ENCODE measurements around the gene FXYD7. TPM values are rescaled to one million over a fixed set of nuclear protein-coding genes. Genes with fewer than 3 reads are reported as not detected.
"Not testable (repeated sequence)": the region's sequence is repeated elsewhere in the genome, so short reads cannot be mapped to it uniquely, and the experiment has no call there.

Gene FXYD7
- total RNA-seq, 2 experiments from 2014 or later, result 15.3 to 15.6 TPM

DNA sequence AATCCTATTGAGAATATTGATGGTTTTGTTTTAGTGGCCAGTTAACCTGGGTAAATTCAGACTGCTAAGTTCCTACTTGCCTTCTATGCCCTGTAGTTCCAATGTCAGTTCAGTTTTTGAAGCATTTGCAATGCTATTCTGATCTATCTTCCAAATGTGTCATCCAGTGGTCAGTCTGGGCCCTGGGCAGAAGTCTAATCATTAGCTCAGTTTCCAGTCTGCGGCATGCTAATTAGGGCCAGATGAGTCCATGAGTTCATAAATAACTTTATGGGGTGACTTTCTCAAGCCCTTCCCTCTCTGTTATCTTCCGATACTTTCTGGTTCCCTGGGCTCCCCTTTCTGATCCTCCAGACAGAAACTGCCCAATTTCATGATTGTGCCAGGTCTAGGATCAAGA is 52.8 kb downstream of the FXYD7 start:
- TF ChIP-seq, protein P1, sequence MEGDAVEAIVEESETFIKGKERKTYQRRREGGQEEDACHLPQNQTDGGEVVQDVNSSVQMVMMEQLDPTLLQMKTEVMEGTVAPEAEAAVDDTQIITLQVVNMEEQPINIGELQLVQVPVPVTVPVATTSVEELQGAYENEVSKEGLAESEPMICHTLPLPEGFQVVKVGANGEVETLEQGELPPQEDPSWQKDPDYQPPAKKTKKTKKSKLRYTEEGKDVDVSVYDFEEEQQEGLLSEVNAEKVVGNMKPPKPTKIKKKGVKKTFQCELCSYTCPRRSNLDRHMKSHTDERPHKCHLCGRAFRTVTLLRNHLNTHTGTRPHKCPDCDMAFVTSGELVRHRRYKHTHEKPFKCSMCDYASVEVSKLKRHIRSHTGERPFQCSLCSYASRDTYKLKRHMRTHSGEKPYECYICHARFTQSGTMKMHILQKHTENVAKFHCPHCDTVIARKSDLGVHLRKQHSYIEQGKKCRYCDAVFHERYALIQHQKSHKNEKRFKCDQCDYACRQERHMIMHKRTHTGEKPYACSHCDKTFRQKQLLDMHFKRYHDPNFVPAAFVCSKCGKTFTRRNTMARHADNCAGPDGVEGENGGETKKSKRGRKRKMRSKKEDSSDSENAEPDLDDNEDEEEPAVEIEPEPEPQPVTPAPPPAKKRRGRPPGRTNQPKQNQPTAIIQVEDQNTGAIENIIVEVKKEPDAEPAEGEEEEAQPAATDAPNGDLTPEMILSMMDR (IDR thresholded peaks at IDR 0.05), result no peak
- Mint-ChIP-seq H3K9me3 (no peaks in the 10 kb centered on the region), H3K4me3 (no peak overlapping the region), H3K27ac (no peak overlapping the region), H3K36me3 (ENCODE audit: low read depth) (no peaks in the 10 kb centered on the region), H3K4me1 (ENCODE audit: low read depth) (peaks cover 29% of the 10 kb centered on the region), H3K27me3 (no peaks in the 10 kb centered on the region)
- Histone ChIP-seq H3K36me3 (ENCODE audit: insufficient read depth, low read length) (no peaks in the 10 kb centered on the region), H3K27ac (ENCODE audit: low read depth in 1 of 2, low read length in 2 of 2) (no peak overlapping the region), H3K4me3 (ENCODE audit: low read length) (no peak overlapping the region), H3K27me3 (ENCODE audit: control insufficient read depth in 1 of 2, insufficient read depth in 2 of 2, low read length in 2 of 2) (no peaks in the 10 kb centered on the region), H3K9me3 (ENCODE audit: control insufficient read depth in 1 of 2, insufficient read depth in 1 of 2, low read length in 2 of 2) (no peaks in the 10 kb centered on the region), H3K4me1 (ENCODE audit: insufficient read depth, low read length) (peaks cover 10% of the 10 kb centered on the region)
- intact Hi-C loops (cut with DNase I, micrococcal nuclease), result no loop called here
- POLR2A ChIA-PET, result no interaction called here
- ATAC-seq (ENCODE audit: poor library complexity) (no peak), DNase-seq (no peak)
- CTCF ChIA-PET, result interaction anchor here (1.7 kb wide), 1 partner anchor 16 kb away, joined by 3 read pairs; no protein-coding TSS in a partner anchor

DNA sequence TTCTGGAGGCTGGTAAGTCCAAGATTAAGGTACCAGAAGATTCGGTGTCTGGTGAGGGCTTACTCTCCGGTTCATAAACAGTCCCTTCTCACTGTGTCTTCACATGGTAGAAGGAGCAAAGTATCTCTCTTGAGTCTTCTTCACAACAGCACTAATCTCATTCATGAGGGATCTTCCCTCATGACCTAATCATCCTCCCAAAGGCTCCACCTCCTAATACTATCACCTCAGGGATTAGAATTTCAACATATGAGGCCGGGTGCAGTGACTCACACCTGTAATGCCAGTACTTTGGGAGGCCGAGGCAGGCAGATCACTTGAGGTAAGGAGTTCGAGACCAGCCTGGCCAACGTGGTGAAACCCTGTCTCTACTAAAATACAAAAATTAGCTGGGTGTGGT is 53.8 kb downstream of the FXYD7 start:
- H3K36me3 ChIP-seq (ENCODE audit: insufficient read depth, low read length); H3K27me3 Mint-ChIP-seq; H3K4me3 Mint-ChIP-seq; ATAC-seq (ENCODE audit: poor library complexity); H3K27ac ChIP-seq (ENCODE audit: low read depth in 1 of 2, low read length in 2 of 2); H3K4me3 ChIP-seq (ENCODE audit: low read length); H3K27ac Mint-ChIP-seq; intact Hi-C loops (cut with DNase I, micrococcal nuclease); H3K9me3 ChIP-seq (ENCODE audit: control insufficient read depth in 1 of 2, insufficient read depth in 1 of 2, low read length in 2 of 2); CTCF ChIA-PET; H3K36me3 Mint-ChIP-seq (ENCODE audit: low read depth); POLR2A ChIA-PET; H3K9me3 Mint-ChIP-seq; DNase-seq; H3K27me3 ChIP-seq (ENCODE audit: control insufficient read depth in 1 of 2, insufficient read depth in 2 of 2, low read length in 2 of 2): not testable (repeated sequence)
- peaks cover 39% of the 10 kb centered on the region for H3K4me1 Mint-ChIP-seq (ENCODE audit: low read depth)
- peaks cover 17% of the 10 kb centered on the region for H3K4me1 ChIP-seq (ENCODE audit: insufficient read depth, low read length)

DNA sequence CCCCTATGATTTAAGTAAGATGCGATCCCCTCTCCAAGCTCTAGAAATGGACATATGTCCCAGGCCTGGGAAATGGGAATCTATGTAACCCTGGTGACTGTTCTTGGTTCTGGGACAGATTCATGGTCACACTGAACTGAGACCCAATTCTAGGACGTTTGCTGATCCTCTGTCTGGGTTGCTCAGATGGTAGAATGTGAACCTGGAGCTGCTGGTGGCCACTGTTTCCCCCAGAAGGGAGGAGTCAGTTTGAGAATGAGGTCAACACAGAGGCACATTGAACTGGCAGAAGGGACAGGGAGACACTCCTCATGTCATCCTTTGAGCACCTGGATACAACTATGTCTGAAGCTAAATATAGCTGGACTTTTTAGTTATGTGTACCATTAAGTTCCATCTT is 56.4 kb downstream of the FXYD7 start:
- intact Hi-C loops (cut with DNase I, micrococcal nuclease), result no loop called here
- Mint-ChIP-seq H3K4me1 (ENCODE audit: low read depth) (peaks cover 54% of the 10 kb centered on the region), H3K27me3 (no peaks in the 10 kb centered on the region), H3K9me3 (no peaks in the 10 kb centered on the region), H3K4me3 (no peak overlapping the region), H3K27ac (no peak overlapping the region), H3K36me3 (ENCODE audit: low read depth) (no peaks in the 10 kb centered on the region)
- H3K9me3 ChIP-seq (ENCODE audit: control insufficient read depth in 1 of 2, insufficient read depth in 1 of 2, low read length in 2 of 2), result no peaks in the 10 kb centered on the region
- TF ChIP-seq, protein P1 (IDR thresholded peaks at IDR 0.05), result no peak
- H3K27ac ChIP-seq (ENCODE audit: low read depth in 1 of 2, low read length in 2 of 2), result no peak overlapping the region
- DNase-seq (no peak), ATAC-seq (ENCODE audit: poor library complexity) (no peak)
- H3K4me3 ChIP-seq (ENCODE audit: low read length), result no peak overlapping the region
- CTCF ChIA-PET, result interaction anchor here (1.1 kb wide), 1 partner anchor 12 kb away, joined by 4 read pairs; no protein-coding TSS in a partner anchor
- H3K36me3 ChIP-seq (ENCODE audit: insufficient read depth, low read length), result no peaks in the 10 kb centered on the region
- peaks cover 26% of the 10 kb centered on the region for H3K4me1 ChIP-seq (ENCODE audit: insufficient read depth, low read length)
- H3K27me3 ChIP-seq (ENCODE audit: control insufficient read depth in 1 of 2, insufficient read depth in 2 of 2, low read length in 2 of 2), result no peaks in the 10 kb centered on the region
- POLR2A ChIA-PET, result interaction anchor here (1.0 to 2.0 kb wide), 3 partner anchors 13 to 45 kb away, joined by 3 to 5 read pairs (median 4); partner anchors contain the start of gene FXYD5

Data from CD4-positive, alpha-beta T cell (primary cell).